Activated gamma-delta T cell (primary cell): ENCODE data around the gene FRAT1.
"Not testable (repeated sequence)": the region's sequence is repeated elsewhere in the genome, so short reads cannot be mapped to it uniquely, and the experiment has no call there.

Experiments used
- DNase-seq: peaks from one replicate; lab custom pipeline; 2025; lab: John Stamatoyannopoulos, UW

Gene FRAT1

DNA sequence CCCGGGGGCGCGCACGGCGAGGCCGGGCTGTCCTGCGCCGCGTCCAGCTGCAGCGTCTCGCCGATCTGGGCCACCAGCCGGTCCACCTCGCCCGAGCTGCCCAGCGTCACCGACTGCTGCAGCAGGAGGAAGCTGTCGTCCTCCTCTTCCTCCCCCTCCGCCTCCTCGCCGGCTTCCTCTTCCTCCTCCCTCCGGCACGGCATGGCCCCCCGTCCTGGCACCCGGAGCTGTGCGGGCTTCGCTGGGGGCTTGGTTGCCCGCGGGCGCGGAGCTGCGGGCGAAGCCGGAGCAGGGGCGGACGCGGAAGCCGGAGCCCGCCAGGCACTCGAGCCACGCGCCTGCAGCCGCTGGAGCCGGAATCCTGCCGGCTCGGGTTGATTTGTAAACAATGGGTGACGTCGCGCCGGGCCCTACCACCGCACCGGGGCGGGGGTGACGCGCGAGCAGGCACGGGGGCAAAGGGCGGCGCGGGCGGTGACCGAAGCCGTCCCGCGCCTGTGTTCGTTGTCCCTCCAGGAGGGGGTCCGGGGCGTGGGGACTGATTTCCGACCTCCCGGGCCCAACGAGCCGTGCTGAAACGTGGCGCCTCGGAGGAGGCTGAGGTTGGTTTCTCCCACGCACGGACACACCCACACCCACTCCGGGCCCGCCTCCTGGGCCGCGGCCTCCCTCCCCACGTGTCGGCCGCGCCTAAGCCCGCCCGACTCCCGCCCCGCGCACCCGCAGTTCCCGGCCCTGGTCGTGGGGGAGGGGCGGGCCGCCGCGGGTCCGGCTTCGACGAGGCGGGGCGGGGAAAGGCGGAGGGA, 15.5 kb downstream of the FRAT1 start, which contains the start of gene FRAT2:
TSS of gene FRAT2 (minus strand) at position 360 of the 806 bp plus-strand sequence. CDS start at position 203, 157 bp downstream.
- peak; percentile 84 for DNase-seq

GRCh38 chr10:97335188-97335619, 16.1 kb downstream of the FRAT1 start:
- DNase-seq, result no peak

DNA sequence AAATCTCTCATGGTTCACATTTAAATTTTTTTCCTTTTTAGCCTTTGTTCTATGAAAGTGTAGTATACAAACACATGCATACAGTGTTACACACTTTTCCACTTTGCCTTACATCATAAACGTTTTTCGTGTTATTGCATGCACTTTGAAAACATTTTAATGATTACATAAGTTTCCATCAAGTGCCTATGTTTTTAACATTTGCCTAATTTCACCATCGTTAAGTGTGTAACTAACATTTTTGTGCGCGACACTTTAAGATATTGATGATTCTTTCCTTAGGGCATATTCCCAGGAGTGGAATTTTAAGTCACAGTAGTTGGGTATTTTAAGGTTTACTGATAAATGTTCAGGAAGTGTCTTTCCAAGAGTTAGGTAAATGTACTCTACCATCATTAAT, 16.9 kb downstream of the FRAT1 start:
- no peak for DNase-seq

- DNase-seq, result no peak
Measured at GRCh38 chr10:97336446-97336845, 17.4 kb downstream of the FRAT1 start.

GRCh38 chr10:97336942-97337831, 18.1 kb downstream of the FRAT1 start:
- no peak for DNase-seq

- no peak for DNase-seq
Measured at GRCh38 chr10:97338041-97338440, 19.0 kb downstream of the FRAT1 start.

DNA sequence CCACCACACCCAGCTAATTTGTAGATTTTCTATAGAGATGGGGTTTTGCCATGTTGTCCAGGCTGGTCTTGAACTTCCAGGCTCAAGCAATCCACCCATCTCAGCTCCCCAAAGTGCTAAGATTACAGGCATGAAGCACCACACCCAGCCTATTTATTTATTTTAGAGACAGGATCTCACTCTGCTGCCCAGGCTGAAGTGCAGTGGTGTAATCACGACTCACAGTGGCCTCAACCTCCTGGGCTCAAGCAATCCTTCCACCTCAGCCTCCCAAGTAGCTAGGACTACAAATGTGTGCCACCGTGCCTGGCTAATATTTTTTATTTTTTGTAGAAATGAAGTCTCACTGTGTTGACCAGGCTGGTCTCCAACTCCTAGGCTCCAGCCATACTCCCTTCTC, 22.3 kb downstream of the FRAT1 start:
- DNase-seq, result no peak

GRCh38 chr10:97343664-97344063, 24.6 kb downstream of the FRAT1 start:
- not testable (repeated sequence) for DNase-seq

DNA sequence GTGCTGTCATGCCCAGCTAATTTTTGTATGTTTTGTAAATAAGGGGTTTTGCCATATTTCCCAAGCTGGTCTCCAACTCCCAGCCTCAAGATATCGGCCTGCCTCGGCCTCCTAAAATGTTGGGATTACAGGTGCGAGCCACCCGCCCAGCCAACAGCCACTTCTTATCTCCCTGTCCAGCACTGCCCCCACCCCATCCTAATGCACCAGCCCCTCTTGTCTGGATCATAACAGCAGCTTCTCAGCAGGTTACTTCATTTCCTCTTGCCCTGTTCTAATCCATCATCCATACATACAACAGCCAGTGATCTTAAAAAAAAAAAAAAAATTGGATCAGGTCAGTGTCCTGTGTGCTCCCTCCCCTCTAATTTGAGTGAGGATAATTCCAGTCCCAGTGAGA, 28.2 kb downstream of the FRAT1 start:
- DNase-seq, result no peak

- no peak for DNase-seq
Measured at GRCh38 chr10:97349752-97350513, 30.9 kb downstream of the FRAT1 start.

GRCh38 chr10:97353945-97354344, 34.9 kb downstream of the FRAT1 start:
- no peak for DNase-seq

DNA sequence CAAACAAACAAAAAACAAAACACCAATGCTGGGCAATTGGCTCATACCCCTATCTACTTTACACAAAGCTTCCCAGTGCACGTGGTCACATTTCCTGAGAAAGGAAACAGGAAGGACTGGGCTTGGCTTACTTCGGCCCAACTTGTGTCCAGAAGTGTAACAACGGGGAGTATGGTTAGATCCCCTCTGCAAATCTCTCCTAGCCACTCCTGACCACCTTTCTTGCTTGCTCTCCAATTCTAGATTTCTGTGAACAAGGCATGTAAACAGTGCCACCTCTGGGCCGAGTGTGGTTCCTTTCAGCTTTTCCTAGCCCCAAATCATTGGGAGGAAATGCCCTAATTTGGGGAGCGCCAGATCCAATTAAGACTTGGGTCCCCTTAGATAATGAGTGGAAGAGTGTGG, 36.5 kb downstream of the FRAT1 start:
- DNase-seq, result no peak

- no peak for DNase-seq
Measured at GRCh38 chr10:97356318-97356914, 37.3 kb downstream of the FRAT1 start.

- DNase-seq, result no peak
Measured at GRCh38 chr10:97356918-97357317, 37.8 kb downstream of the FRAT1 start.

DNA sequence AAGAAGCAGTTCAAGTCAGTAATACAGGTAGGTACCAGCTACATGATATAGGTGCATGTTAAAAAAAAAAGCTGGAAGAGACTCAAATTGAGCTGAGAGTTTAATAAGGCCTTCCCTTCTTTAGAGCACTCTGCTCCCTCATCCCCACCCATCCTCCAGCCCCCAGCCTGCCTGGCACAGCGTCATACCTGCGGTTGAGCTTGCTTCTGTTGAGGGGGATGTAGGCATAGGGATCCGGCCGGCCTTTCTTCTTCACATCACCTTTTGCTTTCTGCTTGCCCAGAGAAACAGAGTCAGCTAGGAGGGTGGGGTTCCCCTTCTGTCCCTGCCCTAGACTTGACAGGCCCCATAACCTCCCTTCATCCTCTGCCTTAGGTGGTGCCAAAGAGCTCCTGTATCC, 39.3 kb downstream of the FRAT1 start:
- DNase-seq, result no peak

- no peak for DNase-seq
Measured at GRCh38 chr10:97358781-97359180, 39.7 kb downstream of the FRAT1 start.

- no peak for DNase-seq
Measured at GRCh38 chr10:97360705-97361536, 41.9 kb downstream of the FRAT1 start.

- DNase-seq, result no peak
Measured at GRCh38 chr10:97361537-97361901, 42.4 kb downstream of the FRAT1 start.

- DNase-seq, result no peak
Measured at GRCh38 chr10:97362310-97363033, 43.4 kb downstream of the FRAT1 start.

- no peak for DNase-seq
Measured at GRCh38 chr10:97363071-97363470, 44.0 kb downstream of the FRAT1 start.
